Measurements from ENCODE around the gene ZFHX3.

ZFHX3 gene

GRCh38 chr16:72911971-72912370 lies 136.0 kb downstream of the ZFHX3 start:
- in situ Hi-C loops (cut with MboI; ENCODE audit: low sequenced_read_pairs) = no loop called here

DNA sequence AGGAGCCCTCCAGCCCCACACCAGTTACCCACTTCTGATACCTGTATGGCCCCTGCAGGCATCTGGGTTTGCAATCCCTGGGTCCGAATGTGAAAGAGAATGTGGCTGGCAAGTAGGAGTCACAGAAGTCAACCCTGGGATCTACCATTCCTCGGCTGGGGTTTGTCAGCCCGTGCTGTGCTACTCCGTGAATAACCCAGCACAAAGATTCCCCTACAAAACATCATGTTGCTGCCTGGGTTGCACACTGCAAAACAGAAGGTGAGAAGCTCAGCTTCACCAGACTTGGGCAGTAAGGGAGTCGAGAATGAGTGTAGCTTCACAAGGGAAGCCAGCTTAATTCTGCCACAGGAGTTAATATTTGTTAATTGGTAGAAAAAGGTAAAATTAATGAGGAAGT lies 137.1 kb downstream of the ZFHX3 start:
- in situ Hi-C loops (cut with MboI; ENCODE audit: low sequenced_read_pairs) = no loop called here

DNA sequence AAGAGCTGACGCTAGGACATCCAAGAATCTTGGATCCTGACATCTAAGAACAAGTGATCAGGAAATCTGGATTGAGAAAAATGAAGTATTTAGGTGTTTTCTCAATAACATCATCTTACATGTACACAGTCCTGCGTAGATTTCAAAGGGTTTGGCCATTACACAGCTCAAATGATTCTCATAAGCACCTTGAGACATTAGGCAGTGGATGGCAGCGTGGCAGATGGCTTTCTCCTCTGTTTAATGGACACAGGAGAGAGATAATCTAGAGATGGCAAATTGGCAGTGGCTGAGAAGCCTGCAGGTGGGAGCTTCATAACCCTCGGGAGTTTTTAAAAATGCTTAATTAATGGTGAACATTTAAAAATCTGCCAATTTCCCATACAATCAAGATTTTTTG lies 137.5 kb downstream of the ZFHX3 start:
- in situ Hi-C loops (cut with MboI; ENCODE audit: low sequenced_read_pairs) = no loop called here

GRCh38 chr16:72909196-72909595 lies 138.7 kb downstream of the ZFHX3 start:
- in situ Hi-C loops (cut with MboI; ENCODE audit: low sequenced_read_pairs) = no loop called here

DNA sequence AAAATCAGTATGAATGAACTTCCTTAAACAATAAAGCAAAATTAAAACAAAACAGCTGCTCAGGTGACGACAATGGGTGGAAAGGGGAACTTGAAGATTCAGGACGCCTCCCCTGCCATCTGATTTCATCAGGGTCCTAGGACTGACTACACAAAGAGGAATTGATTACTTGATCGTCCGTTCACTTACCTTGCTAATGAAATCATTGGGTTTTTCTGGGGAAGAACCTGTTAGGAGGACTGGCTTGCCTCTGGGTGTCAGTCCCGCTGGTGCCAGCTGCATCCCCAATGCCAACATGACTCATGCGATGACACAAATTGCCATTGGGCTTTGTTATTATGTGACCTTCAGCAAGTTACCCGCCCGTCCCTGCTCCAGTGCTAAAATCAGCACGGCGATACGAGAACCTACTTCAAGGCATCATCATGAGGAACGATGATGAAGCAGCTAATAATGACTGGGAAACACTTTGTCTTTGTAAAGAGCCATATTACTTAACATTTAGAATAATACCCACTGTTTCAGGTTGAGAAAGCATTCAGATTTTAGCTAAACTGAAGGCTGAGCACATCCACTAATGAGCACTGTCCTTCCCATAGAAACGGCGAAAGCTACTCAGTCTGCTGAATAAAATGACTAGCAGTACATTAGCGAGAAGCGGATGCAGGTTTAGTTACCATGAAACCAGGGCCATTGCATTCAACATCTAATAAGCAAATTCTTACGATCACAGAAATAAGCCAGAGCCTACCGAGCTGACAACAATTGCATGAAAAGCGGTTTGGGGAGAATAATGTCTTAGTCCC lies 139.4 kb downstream of the ZFHX3 start:
- in situ Hi-C loops (cut with MboI; ENCODE audit: low sequenced_read_pairs) = no loop called here

DNA sequence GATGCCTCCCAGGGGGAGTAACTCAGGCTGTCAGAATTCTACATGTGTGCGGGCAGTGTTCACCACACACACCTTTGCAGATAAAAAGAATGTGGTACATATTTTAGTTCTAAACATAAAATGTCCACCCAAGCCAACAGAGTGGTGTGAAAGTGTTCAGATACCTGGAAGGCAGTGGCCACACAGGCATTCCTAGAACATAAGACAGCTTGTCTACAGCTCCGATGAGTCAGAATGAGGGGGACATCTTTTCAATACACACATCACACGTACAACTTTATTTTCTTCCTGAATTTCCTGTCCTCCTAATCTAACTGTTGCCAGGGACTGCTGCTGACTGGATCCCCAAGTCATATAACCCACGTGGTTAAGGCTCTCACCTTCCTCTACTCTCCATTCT lies 142.3 kb downstream of the ZFHX3 start:
- in situ Hi-C loops (cut with MboI; ENCODE audit: low sequenced_read_pairs) = no loop called here

DNA sequence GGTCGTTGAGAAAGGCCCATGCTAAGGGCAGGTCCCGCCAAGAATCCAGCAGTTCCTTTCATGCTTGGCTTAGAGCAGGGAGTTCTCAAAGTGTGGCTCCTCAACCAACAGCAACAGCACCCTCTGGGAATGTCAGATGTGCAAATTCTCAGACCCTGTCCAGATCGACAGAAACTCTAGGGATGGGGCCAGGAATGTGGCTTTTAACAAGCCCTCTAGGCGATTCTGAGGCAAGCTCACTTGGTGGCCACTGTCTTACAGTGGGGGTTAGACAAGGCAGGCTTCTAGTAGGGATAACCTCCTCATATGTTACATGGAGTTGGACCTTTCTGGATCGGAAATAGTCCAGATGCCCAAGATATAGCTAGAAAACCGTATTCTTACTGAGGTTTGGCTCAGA lies 144.8 kb downstream of the ZFHX3 start:
- in situ Hi-C loops (cut with MboI; ENCODE audit: low sequenced_read_pairs) = no loop called here

DNA sequence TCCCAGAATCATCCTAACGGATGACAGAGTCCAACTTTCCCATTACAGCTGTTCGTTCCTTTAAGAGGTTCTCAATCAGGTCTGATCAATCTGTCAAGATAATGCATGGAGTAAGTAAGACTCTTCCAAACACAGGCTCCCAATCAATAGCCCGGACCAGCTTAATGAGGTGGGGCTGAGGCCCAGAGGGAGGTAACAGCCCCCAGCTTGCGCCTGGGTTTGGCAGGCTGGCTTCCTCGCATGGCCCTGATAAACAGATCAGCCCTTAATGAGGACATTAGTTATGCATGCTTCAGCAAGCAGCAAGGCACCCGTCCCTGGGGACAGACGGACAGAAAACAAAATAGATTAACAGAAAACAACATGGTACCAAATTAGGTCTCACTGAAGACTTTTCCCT lies 145.7 kb downstream of the ZFHX3 start:
- in situ Hi-C loops (cut with MboI; ENCODE audit: low sequenced_read_pairs) = no loop called here

- in situ Hi-C loops (cut with MboI; ENCODE audit: low sequenced_read_pairs) = no loop called here
Measured at GRCh38 chr16:72901000-72901627, 146.8 kb downstream of the ZFHX3 start.

DNA sequence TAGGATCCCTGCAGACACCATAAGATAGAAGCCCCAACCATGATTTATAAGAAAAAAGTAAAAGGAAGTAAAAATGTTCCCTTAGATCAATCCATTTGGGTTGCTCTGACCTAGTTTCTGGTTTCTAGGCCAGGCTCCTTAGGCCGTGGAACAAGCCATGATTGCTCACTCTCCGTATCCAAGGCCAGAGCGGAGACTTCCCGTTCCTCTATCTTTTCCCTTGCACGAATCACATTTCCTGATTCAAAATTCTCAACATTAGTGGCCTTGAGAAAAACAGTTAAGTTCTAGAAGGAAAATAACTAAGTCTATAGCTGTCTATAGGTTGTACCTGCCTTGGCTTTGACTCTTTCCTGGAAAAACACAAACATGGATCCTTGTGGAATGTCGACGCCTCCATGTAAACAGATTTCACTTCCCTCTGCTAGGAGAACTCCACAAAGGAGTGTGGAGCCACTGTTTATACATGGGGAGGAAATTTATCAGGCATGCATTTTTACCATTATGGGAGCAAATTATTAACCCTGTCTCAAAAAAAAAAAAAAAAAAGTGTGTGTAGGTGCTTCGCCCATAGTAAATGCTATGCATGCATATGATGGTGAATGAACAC lies 149.6 kb downstream of the ZFHX3 start:
- in situ Hi-C loops (cut with MboI; ENCODE audit: low sequenced_read_pairs) = no loop called here

DNA sequence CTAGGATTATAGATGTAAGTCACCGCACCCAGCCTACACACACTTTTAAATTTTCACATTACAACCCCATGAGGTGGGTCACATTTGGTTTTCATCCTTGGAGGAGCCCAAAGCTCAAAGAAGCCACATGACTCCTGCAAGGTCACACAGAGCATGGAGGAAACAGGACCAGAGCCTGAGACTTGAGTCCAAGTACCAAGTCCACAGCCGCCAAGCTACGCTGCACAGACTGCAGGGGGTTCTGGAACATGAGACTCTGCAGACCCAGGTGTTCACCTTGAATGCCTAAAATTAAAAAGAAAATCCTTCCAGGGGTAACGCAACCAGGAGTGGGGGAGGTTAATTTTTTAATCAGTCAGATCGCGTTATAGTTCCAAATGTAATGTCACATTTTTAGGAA lies 150.2 kb downstream of the ZFHX3 start:
- in situ Hi-C loops (cut with MboI; ENCODE audit: low sequenced_read_pairs) = no loop called here

DNA sequence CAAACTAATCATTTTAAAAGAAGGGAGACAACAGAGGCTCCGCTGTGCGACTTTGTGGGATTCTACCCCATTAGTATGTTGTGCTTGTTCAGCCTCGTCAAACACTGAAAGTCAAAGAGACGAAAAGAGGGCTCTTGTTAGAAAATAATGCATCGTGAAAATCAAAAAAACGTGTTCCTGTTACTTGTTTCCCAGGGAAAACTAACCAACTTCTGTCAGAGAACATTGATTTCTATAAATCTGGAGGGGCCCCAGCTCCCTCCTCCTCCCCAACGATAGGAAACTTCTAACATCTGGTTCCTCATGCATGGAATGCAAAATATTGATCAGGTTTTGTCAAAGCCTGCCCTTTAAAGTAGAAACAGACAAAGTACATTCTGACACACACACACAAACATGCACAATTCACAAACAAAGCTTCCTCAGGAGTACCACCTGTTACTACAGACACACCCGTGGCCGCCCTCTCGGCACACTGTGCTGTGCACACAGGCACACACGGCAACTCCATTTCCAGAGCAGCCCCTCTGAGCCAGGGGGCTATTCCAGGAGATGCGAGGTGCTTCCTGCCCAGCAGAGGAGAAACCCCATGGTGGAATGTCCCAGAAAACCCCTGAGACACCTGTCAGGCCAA lies 151.3 kb downstream of the ZFHX3 start:
- in situ Hi-C loops (cut with MboI; ENCODE audit: low sequenced_read_pairs) = no loop called here

GRCh38 chr16:72895951-72896350 lies 152.0 kb downstream of the ZFHX3 start:
- in situ Hi-C loops (cut with MboI; ENCODE audit: low sequenced_read_pairs) = no loop called here

- in situ Hi-C loops (cut with MboI; ENCODE audit: low sequenced_read_pairs) = no loop called here
Measured at GRCh38 chr16:72894293-72895151, 153.4 kb downstream of the ZFHX3 start.

DNA sequence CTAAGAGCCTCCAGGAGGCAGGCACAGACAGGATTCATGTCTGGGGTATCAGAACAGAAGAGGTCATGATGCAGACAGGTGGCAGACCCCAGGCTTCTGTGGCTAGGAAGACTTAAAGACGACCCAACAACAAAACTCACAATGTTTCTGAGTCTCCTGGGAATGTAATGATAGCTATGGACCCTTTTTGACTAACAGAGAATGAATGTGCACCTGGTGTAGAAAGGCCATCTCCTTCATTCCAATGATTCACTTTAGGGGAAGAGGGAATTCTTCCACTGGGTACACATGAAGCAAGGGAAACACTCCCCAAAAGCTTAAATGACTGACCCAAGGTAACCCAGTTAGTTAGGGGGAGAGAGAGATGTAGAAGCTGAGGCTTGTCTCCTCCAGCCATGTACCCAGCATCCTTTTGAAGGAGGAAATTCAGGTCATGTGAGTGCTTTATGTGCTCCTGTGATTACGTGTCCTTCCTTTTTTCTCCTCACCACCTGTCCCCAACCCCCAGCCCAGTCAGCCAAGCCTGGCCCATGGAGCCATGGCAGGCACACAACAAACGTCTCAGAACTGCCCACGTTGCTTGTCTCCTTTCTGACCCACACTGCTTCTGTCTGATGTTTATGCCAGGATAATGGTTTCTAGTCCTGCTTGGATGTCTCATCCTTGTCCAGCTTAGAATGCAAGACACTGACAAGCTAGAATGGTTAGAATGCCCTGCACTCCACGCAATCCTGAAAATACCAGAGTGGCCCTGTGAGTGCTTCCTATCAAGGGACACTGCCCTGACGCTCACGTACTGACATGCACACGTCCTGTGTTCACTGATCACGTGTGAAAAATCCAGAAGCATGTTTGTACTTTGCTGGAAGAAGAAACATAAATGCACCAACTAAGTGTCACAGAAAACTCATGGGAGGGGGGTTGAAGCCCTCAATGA lies 156.4 kb downstream of the ZFHX3 start:
- in situ Hi-C loops (cut with MboI; ENCODE audit: low sequenced_read_pairs) = no loop called here

GRCh38 chr16:72890587-72890986 lies 157.3 kb downstream of the ZFHX3 start:
- in situ Hi-C loops (cut with MboI; ENCODE audit: low sequenced_read_pairs) = no loop called here

DNA sequence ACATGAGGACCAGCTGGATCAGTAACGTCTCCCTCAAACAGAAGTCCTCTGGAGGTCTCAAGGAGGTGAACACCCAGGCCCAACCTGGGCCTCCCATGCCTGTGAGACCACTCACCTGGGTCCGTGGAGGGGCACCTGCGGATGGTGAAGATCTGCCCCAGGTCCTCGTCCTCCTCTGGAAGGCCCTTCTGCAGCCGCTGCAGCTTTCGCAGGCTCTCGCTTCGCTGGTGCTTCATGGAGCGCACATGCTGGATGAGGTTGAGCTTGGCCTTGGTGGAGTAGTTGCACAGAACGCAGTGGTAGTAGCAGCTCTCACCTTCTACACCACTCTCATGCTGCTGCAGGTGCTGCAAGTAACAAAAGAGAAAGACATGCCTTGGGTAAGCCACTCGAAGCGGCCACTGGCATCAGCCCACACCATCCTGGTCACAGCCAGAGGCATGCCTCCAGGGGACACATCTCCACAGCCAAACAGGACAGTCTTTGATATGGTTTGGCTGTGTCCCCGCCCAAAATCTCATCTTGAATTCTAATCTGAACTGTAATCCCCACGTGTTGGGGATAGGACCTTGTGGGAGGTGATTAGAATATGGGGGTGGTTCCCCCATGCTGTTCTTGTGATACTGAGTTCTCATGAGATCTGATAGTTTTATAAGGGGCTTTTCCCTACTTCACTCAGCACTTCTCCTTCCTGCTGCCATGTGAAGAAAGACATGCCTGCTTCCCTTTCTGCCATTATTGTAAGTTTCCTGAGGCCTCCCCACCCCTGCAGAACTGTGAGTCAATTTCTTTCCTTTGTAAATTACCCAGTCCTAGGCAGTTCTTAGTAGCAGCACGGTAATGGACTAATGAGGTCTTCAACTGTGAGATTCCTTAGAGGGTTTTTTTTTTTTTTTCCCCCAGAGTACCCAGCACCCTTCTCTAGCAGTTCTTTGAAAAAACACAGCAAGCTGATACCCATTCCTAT lies 158.0 kb downstream of the ZFHX3 start:
- in situ Hi-C loops (cut with MboI; ENCODE audit: low sequenced_read_pairs) = no loop called here

GRCh38 chr16:72887537-72887936 lies 160.4 kb downstream of the ZFHX3 start:
- in situ Hi-C loops (cut with MboI; ENCODE audit: low sequenced_read_pairs) = no loop called here
